SW 1271 (cell line): ENCODE data around the gene MED10.

Experiments
- DNase-seq, 2 experiments: peaks; one replicate each; lab custom pipeline; 2025; lab: John Stamatoyannopoulos, UW

MED10 gene

GRCh38 chr5:6348476-6349000, 29.8 kb downstream of the MED10 start:
- DNase-seq, result no peak

GRCh38 chr5:6347673-6348072, 30.7 kb downstream of the MED10 start:
- no peak for DNase-seq

- DNase-seq, result no peak
These were observed 31.2 kb downstream of the MED10 start for GRCh38 chr5:6347165-6347564.

- DNase-seq, result no peak
These were observed 33.8 kb downstream of the MED10 start for GRCh38 chr5:6344593-6344989.

GRCh38 chr5:6343951-6344592, 34.3 kb downstream of the MED10 start:
- DNase-seq, result no peak

- no peak for DNase-seq
These were observed 35.5 kb downstream of the MED10 start for GRCh38 chr5:6342689-6343315.

- no peak for DNase-seq
These were observed 38.2 kb downstream of the MED10 start for GRCh38 chr5:6340100-6340499.

- no peak for DNase-seq
These were observed 39.5 kb downstream of the MED10 start for GRCh38 chr5:6338871-6339270.

- DNase-seq, result no peak
These were observed 40.2 kb downstream of the MED10 start for GRCh38 chr5:6338135-6338534.

GRCh38 chr5:6333182-6333905, 45.0 kb downstream of the MED10 start:
- no peak for DNase-seq

GRCh38 chr5:6328173-6328572, 50.2 kb downstream of the MED10 start:
- no peak for DNase-seq

- no peak for DNase-seq
These were observed 51.6 kb downstream of the MED10 start for GRCh38 chr5:6326776-6327175.

- DNase-seq, result no peak
These were observed 56.1 kb downstream of the MED10 start for GRCh38 chr5:6322163-6322713.
